ENCODE data around the gene PARD3.

PARD3 gene

DNA sequence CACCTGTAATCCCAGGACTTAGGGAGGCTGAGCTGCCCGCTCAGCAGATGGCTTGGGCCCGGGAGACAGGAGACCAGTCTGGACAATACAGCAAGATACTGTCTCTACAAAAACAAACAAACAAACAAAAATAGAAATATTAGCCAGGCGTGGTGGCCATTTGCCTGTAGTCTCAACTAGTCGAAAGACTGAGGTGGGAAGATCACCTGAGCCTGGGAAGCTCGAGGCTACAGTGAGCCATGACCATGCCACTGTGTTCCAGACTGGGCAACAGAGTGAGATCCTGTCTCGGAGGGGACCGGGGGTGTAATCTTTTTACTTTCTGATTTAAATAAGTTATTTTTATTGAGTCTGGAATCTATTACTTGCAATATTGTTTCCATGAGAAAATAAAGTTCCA lies 274.6 kb downstream of the PARD3 start:
- DNase-seq (ENCODE audit: low read depth in 3 of 3) = no peak

DNA sequence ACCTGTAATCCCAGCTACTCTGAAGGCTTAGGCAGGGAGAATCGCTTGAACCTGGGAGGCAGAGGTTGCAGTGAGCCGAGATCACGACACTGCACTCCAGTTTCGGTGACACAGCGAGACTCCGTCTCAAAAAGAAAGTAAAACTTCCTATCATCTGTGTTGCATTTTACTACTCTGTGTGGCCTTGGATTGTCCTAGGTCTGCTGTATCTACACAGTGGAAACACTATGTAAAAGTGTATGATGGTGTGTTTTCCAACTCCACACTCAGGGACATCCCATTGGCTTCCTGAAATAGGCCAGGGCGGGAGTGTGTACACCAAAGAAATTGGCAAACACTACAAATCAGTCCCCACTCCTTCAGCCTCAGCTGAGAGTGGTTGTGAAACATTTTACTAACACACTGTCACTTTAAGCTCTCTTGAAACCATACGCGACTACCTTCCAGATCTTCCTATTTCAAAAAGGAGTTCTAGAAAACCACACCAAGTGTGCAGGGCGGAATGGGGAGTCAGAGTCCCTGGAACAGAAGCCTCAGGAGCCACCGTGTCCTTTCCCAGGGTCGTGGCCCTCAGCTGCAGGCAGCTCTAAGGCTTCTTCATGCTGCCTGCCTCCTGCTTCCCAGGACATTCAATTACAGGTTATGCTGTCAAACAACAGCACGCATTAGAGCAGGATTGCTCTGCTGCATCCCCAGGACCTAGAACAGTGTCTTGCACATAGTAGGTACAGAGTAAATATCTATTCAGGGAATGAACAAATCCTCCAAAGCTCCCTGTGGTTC lies 275.4 kb downstream of the PARD3 start:
- no peak for DNase-seq (ENCODE audit: low read depth in 3 of 3)

DNA sequence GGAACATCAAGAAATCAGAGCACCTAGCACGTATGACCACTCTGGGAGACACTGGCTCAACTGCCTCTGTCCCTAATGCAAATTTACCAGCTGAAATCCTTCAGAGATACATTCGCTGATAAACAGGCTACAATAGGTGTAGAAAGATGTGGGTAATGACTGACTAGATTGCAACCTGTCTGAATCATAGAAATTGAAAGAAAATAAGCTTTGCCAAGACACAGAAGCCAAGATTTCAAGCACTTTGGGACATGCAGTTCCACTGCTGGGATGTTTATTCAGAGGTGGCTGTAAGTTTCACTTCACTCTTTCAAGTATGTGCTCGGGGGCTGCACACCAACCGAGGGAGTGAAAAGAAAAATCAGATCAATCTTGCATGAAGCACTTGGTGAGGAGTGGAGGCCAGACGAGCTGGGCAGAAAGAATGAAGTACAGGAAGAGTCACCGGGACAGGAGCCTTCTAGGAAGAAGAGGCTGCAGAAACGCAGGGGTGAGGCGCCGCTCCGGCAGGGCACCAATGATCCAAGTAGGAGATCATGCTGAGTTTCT lies 276.7 kb downstream of the PARD3 start:
- DNase-seq (ENCODE audit: low read depth in 3 of 3) = no peak

DNA sequence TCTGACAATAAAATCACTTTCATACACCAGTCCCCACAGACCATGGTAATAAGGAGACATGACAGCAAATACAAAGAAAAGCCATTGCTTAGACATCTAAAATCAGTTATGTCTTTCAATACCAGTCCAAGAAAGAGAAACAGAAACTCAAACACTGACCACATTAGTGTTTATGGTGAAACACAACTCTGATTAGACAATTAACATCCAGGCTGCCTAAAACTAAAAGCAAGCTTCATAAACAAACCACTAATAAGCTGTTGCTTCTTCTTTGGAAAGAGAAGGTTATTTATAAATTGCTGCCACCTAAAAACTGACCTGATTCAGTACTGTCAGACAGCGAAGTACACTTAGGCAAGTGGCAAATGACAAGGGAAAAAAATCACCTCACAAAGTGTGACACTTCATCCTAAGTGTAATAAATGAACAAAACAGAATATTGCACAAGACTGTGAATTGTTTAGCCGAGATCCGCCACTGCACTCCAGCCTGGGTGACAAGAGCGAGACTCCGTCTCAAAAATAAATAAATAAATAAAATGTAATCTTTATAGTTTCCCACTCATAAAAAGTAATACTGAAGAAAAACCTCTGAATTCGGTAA lies 277.4 kb downstream of the PARD3 start:
- no peak for DNase-seq (ENCODE audit: low read depth in 3 of 3)

DNA sequence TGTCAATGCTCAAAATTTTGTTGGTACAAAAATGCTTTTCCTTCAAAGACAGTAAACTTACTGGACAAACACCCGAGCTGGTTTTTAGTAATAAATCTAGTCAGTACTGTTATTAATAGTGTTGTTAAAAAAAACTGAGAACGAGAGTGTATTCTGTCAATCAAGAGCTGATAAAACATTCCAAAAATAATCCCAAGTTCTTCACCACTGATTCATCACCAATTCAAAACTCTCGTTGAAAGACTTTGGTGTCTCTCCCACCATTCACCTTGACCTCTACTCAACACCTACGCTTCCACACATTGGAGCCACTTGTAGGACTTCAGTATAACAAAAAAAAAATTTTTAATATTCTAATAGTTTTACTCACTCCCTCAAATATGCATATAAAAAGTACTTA lies 279.2 kb downstream of the PARD3 start:
- DNase-seq (ENCODE audit: low read depth in 3 of 3) = no peak

DNA sequence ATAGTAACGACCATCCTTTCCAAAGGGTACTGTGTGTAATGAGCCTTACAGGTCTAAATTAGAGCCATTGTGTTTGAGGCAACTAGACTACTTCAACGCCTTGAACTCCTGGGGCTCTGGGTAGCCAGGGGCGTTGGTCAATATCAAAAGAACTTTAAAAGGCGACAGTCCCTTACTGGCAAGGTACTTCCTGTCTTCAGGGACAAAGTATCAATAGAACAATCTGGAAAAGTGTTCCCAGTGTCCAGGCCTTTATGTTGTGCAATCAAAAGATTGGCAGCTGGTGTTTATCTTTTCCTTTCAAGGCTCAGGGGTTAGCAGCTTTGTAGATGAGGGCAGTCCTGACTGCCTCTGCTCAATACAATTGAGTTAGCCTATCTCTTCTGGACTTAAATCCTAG lies 284.3 kb downstream of the PARD3 start:
- DNase-seq (ENCODE audit: low read depth in 3 of 3) = no peak

DNA sequence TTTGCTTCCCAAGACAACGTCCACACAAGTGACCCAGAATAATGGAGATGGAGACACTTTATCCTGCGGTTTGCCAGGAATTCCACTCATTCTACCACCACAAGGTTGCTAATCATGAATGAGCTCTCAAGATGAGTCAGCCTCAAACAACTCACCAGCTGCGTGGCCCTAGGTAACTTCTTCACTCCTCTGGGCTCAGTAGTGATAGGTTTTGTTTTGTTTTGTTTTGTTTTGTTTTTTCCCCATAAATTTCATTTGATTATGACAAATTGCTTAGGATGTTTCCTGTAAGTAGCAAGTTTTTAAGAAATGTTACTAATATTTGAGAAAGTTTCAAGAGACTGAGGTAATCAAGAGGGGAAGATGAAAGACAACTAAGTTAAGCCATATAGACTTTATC lies 286.8 kb downstream of the PARD3 start:
- no peak for DNase-seq (ENCODE audit: low read depth in 3 of 3)

DNA sequence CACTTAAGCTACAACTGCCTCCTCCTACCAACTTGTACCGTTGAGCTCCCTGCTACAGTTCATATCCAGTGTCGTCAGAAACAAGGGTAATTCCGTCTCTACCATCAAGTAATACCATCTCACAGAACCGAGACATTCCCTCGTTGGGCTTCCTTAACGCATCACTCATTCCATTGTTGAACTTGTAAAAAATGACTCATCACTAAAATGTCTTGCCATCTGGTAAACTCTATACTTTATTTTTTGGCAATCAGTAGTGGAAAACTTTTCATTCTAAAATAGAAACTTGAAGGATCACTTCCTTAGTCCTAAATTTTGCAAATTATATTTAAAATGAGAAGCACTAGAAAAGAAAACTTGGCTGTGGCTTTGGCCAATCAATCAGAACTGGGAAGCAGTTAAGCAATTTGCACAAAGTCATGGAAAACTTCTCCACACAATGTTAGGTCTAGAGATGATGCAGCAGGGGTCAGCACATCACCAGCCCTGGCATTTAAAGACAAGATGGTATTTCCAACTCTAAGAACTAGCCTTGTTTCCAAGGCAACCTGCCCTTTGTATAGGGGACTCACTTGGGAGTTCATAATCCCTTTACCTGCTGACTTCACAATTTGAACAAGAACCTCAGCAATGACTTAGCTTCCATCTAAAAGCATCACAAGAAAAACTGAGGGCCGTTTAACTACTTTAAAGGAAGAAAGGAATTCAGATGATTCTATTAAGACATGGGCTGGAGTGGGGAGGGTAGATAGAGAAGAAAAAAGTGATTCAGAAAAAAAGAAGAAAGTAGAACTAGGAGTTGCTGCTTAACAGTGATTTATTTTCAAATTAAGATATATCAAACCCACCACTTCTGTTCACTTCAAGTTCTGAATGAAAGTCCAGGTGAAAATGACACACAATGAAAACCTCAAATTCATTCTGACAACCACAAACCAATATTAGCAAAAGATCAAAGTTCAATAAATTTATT lies 288.1 kb downstream of the PARD3 start:
- no peak for DNase-seq (ENCODE audit: low read depth in 3 of 3)

DNA sequence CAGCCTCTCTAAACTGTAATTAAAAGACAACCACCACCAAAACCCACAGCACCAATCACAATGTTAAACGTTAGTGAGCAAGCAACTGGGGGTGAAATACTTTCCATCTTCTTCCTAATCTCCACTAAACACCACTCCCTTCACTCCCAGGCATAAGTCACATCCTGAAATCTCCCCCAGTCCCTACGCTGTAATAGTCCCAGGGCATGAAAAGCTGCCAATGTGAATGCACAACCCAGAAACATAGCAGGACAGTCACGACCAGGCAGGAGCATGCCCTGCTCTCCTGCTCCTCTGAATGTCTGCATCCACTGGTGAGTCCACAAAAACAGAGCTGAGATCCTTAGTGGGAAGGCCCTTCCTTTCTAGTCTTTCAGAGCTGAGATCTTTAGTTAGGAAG lies 288.9 kb downstream of the PARD3 start:
- DNase-seq (ENCODE audit: low read depth in 3 of 3) = no peak

DNA sequence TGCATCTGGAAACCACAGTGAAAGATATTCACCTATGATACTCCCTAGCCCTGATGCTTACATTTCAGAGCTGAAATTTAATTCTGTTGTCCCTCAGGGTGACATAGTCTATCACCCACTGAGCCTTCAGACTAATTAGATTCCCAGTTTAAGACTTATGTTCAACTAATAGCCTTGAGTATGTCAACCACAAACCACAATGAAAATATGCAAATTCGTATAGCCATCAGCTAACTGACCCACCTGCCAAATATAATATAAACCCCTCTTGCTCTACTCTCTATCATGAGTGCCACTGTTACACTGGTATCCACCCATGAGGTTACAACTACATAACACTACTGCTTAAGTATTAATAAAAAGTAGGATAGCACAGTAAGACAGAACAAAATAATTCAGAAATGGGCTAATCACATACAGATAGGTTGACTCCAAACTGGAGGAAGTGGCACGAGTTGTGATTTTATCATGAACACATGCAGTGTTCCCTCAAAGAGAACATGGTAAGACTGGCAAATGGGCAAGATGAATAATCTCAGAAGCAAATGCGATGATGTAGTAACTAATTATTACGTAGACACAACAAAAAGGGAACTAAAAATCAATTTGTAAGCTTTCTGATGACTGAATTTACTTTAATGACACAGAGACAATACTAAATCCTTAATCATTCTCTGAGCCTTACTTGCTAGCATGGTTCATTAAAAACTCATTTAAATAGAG lies 290.6 kb downstream of the PARD3 start:
- DNase-seq (ENCODE audit: low read depth in 3 of 3) = no peak

DNA sequence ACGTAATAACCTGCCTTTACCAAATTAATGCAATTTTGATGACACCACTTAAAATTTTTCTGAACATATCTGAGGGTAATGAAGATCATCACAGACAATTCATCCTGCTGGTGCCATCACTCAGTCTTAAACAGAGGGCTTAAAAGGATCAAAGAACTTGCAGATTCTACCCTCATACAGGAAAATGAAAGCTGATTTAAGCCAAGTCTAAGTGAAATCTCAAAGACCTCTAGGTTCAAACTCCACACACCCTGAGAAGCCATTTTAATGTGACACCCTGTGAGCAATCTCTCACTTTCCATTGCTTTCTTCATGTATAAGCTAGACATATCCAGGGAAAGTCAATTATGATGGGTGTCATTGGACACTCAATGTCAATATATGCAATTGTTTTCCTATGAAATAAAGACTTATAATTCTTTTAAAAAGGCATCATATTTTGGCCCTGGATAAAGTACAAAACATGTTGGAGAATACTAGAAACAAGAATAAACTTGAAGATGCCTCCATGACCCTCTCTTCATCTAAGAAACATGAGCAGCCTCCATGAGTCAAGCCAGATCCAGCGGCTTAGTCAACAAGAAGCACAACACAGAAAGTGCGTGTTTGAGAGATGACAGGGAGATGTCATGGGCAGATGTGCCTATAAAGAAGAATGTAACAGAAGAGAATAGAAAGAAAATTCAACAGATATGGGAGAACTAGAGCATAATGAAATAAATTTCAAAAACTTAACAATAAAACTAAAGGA lies 291.9 kb downstream of the PARD3 start:
- DNase-seq (ENCODE audit: low read depth in 3 of 3) = no peak

DNA sequence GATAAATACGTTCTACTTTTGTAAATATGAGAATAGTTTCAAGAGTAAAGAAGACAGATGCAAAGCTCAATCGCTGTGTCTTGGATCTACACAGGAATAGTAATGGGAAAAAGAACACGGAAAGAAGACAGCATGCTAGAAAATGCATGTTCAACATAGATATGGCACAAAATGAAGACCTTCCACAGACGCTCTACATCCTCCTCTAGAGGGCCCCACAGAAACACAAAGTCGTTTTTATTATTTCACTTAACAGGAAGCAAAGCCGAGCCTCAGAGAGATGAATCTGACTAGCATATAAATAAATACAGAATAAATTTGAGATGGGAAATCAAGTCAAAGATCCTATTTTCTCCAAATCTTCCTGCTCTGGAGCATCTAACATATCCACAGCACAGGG lies 292.6 kb downstream of the PARD3 start:
- no peak for DNase-seq (ENCODE audit: low read depth in 3 of 3)

DNA sequence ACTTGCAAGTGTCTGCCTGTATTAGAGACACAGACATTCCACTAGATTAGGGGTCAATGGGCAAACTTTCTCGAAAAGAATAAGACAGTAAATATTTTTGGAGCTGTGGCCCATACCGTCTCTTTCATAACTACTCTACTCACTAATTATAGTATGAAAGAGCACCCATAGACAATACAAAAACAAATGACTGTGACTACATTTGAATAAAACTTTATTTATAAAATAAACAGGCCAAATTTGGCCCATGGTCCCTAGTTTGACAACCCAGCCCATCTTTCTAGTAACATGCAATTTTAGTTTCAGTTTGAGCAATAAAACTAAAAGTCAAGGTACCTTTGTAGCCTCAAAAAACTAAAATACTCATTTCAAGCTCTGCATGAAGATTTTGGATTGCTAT lies 294.6 kb downstream of the PARD3 start:
- no peak for DNase-seq (ENCODE audit: low read depth in 3 of 3)

DNA sequence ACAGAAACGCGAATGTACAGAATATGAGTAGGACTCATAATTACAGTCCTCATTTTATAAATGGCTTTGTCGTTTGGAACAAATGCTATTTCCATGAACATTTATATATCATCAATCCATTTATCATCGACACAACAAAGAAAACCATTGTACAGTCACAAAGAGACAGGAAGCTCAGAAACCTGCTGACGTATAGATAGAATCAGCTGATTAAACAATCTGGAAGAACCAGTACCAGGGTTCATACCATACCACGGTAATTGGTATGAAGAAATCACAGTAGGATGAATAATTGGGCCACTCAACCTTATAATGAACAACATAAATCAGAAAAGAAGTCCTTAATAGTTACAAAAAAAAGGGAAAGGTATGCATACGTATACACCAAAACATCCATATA lies 295.0 kb downstream of the PARD3 start:
- no peak for DNase-seq (ENCODE audit: low read depth in 3 of 3)

DNA sequence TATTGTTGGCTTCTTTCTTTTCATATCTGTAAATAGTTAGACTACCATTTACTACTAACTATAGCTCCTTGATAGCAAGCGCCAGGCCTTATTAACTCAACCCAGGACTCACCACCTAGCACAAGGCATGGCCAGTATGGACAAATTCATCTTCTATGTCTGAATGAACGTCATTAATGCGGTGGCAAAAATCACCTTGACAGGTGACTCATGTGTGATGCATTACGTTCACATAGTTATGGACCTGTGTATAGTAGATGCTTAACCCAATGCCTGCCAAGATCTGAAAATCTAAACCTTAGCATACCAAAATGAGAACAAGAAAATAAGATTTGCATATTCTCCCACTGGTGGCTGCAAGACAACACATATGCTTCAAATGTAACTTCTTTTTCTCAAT lies 300.8 kb downstream of the PARD3 start:
- no peak for DNase-seq (ENCODE audit: low read depth in 3 of 3)

DNA sequence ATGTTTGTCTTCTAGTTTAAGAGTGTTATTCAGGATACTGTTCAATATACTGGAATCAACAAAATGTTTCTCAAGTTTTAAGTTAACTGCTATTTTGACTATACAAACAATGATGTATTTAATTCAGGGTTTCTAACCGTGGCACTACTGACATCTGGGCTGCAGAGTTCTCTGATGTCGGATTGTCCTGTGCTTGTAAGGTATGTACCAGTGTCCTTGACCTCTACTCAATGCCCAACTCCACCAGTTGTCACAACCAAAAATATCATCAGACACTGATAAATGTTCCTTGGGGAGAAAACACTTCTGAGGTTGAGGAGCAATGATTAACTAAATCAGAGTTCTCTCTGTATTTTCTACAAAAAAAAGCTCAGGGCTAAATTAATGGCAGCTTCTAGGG lies 301.5 kb downstream of the PARD3 start:
- no peak for DNase-seq (ENCODE audit: low read depth in 3 of 3)

DNA sequence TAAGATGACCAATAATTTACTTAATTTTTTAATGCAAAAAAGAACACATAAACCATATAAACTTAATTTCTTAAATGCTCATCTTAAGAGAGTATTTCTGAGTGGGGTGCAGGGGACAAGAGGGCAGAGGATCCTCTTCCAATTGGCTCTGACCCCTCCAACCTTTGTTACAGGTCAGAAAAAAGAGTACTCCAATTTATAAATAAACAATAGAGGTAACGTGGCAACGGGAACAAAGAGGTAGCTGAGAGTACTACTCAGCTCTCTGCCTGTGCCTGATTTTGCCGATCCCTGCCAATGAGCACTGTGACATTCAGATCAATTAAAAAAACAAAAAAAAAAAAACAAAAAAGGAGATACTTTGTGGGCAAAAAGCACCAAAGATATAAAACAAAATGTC lies 307.9 kb downstream of the PARD3 start:
- DNase-seq (ENCODE audit: low read depth in 3 of 3) = no peak

DNA sequence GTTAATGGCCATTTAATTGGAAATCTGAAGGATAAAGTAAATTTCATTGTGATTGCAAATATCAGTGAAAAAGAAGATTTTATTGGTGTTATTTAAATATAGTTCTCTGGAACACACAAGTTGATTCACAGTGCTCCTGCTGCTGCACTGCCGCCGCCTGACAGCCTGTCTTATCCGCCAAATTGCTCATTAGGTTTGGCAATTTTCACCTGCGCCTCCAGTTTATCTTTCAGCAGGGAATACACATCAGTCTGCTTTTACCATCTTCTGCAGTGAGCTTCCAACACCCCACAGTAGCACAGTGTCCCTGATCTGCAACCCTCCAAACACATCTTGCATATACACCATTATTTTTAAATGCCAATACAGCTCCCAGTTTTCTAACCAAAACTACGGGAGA lies 308.3 kb downstream of the PARD3 start:
- DNase-seq (ENCODE audit: low read depth in 3 of 3) = no peak

DNA sequence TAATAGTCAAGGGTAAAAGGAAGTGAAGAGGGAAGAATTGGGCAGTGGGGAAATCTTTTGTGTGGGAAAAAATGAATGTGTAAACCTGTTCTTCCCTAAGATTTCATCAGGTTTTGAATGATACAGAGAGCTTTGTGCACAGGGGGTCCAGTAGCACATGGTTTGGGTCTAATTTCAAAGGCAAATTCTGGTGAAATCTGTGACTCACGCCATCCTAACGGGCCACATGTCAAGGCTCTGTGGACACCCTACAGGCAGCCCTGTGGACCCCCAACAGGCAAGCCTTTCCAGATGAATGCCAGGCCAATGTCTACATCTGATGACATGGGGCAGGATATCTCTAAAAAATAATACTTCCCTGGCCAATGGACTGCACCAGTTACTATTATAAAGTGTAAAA lies 309.8 kb downstream of the PARD3 start:
- DNase-seq (ENCODE audit: low read depth in 3 of 3) = no peak

DNA sequence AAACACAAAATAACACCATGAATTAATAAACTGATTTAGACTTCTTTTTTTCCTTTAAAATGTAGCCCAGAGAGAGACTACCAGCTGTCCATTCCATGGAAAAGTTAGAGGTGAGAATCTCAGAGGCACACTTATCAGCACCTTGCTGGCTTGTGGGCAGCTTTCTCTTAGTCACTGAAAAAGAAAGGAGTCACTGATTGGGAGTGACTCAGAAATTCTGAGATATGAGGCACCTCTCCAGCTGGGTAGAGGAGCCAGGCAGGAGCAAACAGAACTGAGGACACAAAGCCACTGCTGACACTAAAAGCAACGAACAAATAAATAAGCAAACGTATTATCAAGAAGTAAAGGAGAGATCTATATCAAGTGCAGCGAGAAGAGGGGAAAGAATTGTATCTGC lies 310.6 kb downstream of the PARD3 start:
- no peak for DNase-seq (ENCODE audit: low read depth in 3 of 3)

DNA sequence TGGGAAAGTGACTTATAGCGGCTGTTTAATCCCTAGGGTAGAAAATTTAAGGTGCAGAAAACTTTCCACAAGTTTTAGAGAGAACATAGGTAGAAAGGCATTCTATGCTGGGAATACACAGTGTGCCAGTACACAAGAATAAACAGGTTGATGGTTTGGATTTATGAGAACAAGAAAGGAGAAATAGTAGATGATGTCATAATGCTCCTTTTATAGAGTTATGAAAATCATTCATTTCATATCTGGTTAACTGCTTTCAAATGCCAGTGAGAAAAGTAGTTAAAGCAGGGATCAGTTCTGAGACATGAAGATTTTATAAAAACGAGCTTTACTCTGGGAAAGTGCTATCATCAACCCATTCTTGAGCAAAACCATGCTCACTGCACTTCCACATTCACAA lies 311.4 kb downstream of the PARD3 start:
- no peak for DNase-seq (ENCODE audit: low read depth in 3 of 3)

Measured in stimulated activated CD4-positive, alpha-beta T cell treated with anti-CD3 and anti-CD28 coated beads, TNF-alpha, amount 100 ng/mL, for 4 hours (primary cell).